ENCODE data around the gene TCEAL9.
"Not testable (repeated sequence)": the region's sequence is repeated elsewhere in the genome, so short reads cannot be mapped to it uniquely, and the experiment has no call there.

Gene TCEAL9

DNA sequence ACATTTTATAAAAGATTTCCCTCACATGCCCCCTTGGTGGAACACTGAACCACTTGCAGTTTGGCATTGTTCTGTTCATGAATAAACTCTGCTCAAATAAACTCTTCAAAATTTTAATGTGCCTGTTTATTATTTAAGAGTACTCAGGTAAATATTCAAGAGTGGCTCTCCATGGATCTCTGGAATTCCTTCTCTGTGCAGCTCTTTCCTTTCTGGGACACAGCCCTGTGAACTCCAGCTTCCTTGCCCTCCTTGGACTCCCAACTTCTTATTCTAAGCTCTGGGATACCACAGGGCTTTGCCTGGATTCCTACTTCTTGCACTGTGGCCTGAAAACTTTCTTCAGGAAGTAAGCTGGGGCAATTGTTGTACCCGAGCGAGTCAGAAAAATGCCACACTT is 28.4 kb downstream of the TCEAL9 start:
- no peak for DNase-seq (ENCODE audit: low read depth)
- TF ChIP-seq, protein P1, sequence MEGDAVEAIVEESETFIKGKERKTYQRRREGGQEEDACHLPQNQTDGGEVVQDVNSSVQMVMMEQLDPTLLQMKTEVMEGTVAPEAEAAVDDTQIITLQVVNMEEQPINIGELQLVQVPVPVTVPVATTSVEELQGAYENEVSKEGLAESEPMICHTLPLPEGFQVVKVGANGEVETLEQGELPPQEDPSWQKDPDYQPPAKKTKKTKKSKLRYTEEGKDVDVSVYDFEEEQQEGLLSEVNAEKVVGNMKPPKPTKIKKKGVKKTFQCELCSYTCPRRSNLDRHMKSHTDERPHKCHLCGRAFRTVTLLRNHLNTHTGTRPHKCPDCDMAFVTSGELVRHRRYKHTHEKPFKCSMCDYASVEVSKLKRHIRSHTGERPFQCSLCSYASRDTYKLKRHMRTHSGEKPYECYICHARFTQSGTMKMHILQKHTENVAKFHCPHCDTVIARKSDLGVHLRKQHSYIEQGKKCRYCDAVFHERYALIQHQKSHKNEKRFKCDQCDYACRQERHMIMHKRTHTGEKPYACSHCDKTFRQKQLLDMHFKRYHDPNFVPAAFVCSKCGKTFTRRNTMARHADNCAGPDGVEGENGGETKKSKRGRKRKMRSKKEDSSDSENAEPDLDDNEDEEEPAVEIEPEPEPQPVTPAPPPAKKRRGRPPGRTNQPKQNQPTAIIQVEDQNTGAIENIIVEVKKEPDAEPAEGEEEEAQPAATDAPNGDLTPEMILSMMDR (IDR thresholded peaks at IDR 0.05; ENCODE audit: control insufficient read depth, extremely low read depth, insufficient read depth), result no peak
- H3K4me3 ChIP-seq (ENCODE audit: low read depth, low read length), result no peak overlapping the region

- not testable (repeated sequence) for H3K4me3 ChIP-seq (ENCODE audit: low read depth, low read length); DNase-seq (ENCODE audit: low read depth)
These were observed 29.1 kb downstream of the TCEAL9 start for GRCh38 chrX:103385283-103385830.

- TF ChIP-seq, protein P1 (IDR thresholded peaks at IDR 0.05; ENCODE audit: control insufficient read depth, extremely low read depth, insufficient read depth), result no peak
- no peak overlapping the region for H3K4me3 ChIP-seq (ENCODE audit: low read depth, low read length)
- no peak for DNase-seq (ENCODE audit: low read depth)
These were observed 30.0 kb downstream of the TCEAL9 start for GRCh38 chrX:103386332-103386731.

DNA sequence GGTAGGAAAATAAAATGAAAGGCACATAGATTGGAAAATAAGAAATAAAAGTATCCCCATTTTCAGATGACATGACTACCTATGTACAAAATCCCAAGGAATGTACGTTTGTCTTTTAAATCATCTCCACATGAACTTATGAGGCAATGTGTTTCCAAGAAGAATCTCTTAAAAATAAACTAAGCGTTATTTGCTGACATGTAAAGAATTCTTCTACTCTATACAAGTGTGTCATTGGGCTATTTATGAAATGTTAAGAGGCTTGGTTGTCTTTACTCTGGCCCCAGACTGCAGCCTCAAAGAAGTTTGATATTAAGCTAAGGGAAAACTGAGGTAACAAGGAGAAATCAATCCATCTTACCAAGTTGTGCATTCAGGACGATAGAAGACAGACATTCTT is 37.2 kb downstream of the TCEAL9 start:
- no peak for DNase-seq (ENCODE audit: low read depth)
- TF ChIP-seq, protein P1 (IDR thresholded peaks at IDR 0.05; ENCODE audit: control insufficient read depth, extremely low read depth, insufficient read depth), result no peak
- no peak overlapping the region for H3K4me3 ChIP-seq (ENCODE audit: low read depth, low read length)

DNA sequence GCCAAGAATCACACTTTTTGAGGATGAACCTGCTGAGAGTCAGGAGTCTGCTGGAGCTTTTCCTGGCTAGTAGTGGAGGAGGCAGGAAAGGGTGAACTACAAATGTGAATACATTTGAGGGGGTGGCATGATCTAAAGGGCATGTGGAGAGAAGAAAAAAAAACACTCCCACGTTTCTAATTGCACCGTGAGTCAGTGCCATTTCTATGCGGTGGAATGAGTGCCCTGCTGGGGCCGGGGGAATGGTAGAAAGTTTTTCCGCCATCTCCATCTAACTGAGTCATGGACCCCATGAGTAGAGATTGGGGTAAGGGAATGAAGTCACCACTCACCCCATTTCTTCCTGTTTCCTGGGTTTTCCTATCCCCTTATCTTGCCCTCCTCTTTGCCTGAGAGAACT is 39.9 kb downstream of the TCEAL9 start:
- no peak for DNase-seq (ENCODE audit: low read depth)
- TF ChIP-seq, protein P1 (IDR thresholded peaks at IDR 0.05; ENCODE audit: control insufficient read depth, extremely low read depth, insufficient read depth), result no peak
- no peak overlapping the region for H3K4me3 ChIP-seq (ENCODE audit: low read depth, low read length)

- TF ChIP-seq, protein P1 (IDR thresholded peaks at IDR 0.05; ENCODE audit: control insufficient read depth, extremely low read depth, insufficient read depth), result no peak
- H3K4me3 ChIP-seq (ENCODE audit: low read depth, low read length), result no peak overlapping the region
- no peak for DNase-seq (ENCODE audit: low read depth)
These were observed 40.4 kb downstream of the TCEAL9 start for GRCh38 chrX:103396660-103397059.

GRCh38 chrX:103397707-103398106 is 41.4 kb downstream of the TCEAL9 start:
- TF ChIP-seq, protein P1 (IDR thresholded peaks at IDR 0.05; ENCODE audit: control insufficient read depth, extremely low read depth, insufficient read depth), result no peak
- no peak overlapping the region for H3K4me3 ChIP-seq (ENCODE audit: low read depth, low read length)
- no peak for DNase-seq (ENCODE audit: low read depth)
